ENCODE results near the gene MAPT.

GRCh38 chr17:45986056-45986455, 91.7 kb downstream of the MAPT start:
- TF ChIP-seq CTCF (IDR thresholded peaks at IDR 0.05) (no peak), POLR2A (IDR thresholded peaks at IDR 0.05) (no peak)

All from testis (tissue), 2 donors.